Fibroblast of the conjunctiva (primary cell): Measurements from ENCODE around the gene DNM3.
A peak's percentile ranks its signal among the peaks of the same experiment; 100 is the strongest.

Experiments
- DNase-seq: peaks from one replicate; pipeline ENCODE4 v3.0.0-alpha.2; 2010; ENCODE audit warnings: low read depth

The DNM3 gene

DNA sequence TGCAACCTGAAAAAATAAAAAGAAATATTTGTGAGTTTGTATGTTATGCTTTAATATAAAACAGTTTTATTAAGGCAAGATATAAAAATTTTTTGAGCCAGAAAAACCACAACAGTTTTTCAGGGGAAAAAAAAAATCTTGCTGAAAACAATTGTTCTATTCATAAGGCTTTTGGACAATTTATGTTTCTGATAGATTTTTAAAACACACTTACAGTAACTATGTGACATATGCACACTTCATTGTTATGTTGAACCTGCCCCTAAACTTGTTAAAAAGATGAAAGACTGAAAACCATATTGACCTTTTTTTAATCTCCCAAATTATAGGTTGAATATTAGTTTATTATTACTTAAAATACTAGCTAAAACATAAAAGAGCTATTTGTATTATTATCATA is 299.3 kb downstream of the DNM3 start:
- DNase-seq = no peak

DNA sequence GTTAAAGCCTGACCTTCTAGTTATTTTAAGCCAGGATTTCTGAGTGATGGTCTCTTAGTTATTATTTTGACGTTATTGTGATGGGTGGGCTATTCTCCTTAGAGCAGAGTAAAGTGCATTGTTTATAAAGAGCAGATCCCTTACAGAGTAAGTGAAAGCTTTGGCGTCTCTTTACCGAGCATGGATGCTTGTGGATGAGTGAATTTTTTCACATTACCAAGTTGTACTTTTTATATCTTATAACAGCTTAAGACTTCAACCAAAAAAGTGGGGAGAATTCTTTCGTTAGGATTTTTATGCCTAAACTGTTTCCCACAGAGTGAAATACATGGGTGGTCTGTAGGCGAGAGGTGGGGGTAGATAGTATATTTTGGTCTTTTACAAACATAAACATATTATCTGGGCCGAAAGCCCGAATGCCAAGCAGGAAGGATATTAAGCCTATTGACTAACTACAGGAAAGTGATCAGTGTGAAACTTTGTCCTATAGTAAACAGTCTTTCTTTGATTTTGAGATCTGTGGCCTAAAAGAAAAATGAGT is 300.1 kb downstream of the DNM3 start:
- no peak for DNase-seq

- DNase-seq = no peak
Measured at GRCh38 chr1:172142324-172142723, 301.0 kb downstream of the DNM3 start.

DNA sequence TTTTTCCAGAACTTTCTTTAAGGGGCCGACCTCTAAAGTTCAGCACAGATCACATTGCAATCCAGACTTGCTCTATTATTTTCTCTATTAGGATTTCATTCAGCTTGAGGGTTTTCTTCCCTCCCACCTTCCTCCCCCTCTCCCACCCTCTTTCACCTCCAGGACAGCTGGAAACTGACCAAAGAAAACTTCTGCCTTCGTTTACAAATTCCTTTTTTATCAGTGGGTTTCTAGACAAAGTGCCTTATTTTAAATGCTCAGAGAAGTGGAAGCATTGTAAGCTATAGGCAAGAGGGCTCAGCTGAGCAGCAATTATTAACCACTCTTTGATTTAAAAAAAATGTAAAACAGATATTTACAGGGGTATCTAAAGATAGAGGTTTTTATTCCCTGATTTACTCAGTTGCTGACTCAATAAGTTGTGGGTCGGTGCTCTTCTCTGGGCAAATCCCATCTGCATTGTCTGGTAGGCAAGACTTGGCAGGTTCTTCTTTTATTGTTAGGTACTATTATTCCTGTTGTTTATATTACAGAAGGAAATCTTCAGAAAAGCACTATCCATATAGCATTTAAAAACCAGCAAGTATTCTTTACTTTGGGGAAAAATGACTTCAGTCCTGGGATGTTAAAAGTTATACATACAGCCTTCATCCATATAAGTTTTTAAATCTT is 302.2 kb downstream of the DNM3 start:
- peak; percentile 76 for DNase-seq

GRCh38 chr1:172144445-172145061 is 303.3 kb downstream of the DNM3 start:
- DNase-seq = peak; percentile 99

DNA sequence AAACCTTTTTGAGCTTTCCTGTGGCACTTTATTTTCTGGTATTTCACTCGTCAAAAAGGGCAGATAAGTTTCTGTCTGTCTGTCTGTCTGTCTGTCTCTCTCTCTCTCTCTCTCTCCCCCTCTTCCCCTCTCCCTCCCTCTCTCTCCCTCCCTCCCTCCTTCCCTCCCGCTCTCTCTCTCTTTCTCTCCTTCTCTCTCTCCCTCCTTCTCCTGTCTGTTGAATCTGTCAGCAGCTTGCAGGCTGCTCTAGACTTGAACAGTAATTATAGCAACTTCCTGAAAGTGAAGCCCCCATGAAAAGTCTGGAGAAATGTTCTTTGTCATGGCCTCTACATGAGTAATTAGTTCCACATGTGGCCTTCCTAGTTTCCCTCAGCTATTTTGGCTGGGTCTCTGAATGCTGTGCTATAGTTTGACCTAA is 303.9 kb downstream of the DNM3 start:
- DNase-seq = peak; percentile 74

DNA sequence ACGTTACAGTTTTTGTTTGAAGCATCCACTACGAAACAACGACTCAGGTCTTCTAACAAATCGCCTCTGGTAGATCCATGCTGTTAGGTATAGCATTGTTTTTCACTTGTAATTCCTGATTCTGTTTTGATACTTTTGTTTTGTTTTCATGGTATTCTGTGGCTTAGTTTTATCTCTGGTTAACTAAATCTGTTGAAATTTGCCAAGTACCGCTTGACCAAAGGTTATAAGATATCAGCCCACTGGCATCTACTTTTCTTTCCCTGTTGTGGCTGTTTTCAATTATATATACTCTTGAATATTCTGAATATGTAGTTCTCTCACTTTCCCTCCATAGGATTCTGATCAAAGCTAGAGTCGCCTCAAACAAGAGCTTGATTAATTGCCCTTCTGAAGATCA is 304.4 kb downstream of the DNM3 start:
- DNase-seq = no peak

DNA sequence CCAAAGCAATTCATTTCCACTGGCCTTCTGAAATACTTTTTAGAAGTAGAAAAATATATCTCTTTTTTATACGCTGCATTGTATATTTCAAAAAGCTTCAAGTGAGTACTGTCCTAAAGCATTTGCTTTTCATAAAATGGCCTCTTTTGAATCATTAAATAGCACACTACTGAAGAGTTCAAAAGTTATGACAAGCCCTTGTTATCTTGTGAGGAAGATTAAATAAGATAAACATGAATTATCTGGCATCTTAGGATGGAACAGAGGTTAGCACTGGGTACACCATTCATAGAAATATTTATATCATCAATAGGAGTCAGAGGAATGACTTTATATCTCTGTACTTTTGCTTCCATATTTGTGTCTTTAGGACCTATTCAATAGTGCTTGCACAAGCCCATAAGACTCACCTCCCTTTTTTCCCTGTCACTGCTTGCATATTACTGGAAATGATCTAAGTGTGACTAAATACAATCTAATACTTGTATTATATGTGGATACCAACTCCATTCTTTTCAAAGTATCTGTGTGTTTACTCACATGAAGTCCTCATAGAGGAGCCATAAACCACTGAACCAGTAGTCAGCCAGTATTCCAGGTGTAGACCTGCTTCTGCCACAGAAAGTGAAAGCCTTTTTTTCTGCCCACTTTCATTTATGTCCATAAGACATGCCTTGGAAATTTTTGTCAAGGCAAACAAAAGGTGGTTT is 305.0 kb downstream of the DNM3 start:
- no peak for DNase-seq

DNA sequence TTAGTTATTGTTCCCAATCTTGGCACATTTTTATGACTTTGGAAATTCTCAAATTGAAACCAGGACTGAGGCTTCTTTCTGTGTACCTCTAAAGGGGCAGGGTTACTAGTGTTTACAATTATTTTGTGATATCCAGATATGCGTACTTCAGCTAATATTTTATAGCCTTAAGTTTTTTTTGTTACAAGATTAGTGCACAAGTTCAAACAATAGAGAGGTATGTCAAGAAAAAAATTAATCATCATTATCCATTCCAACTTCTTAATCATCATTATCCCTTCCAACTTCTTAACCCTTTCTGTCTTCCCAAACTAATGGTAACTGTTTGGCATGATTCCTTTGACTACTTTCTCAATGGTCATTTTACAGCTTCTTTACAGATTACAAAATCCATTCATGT is 306.2 kb downstream of the DNM3 start:
- DNase-seq = no peak

DNA sequence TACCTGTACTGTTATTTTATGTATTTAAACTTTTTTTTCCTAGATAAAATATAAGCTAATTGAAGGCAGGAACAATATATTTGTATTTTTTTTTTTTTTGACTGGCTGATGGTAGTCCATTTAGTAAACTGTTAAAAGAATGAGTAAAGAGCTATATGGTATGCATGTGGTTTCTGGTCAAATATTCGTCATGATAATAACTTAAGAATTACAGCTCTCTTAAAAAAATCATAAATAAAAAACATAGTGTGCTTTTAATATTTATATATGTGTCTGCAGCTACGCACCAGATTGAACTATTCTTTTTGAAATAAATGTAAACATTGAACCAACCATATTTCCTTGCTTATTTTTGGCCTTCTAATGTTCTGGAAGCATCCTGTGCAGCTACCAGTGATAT is 306.9 kb downstream of the DNM3 start:
- no peak for DNase-seq

DNA sequence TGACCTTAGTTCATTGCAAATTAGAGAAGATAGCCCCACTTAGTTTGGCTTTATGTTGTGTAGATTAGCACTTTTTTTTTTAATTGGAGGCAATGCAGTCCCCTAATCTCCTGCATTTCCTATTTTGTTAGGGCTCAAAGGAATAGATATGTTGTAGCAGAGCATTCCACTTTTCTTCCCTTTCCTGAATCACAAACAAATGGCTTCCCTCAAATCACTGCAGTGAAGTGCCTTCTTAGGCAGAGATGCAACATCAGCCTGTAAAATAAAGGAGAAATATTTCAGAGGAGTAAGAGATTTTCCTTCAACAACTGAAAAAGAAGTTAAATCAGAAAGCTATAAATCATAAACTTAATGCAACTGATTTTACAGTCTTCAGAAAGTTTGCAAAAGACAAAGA is 307.4 kb downstream of the DNM3 start:
- DNase-seq = no peak

DNA sequence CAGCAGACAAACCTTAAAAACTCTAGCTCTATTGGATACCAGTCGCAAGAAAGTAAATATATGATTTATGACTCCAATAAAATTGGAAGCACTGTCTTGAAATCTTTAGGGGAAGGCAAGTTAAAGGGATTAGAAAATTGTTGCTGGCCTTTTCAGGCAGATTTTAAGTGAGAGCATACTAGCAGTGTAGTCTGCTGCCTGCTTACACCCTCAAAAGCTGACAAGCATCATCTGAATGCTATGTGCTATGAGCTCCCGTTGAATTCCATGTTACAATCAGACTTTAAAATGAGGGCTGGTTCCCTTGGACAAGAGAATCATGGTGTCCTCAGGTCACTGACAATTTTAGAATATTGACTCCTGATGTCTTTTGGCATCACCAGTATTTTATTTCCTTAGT is 308.0 kb downstream of the DNM3 start:
- DNase-seq = no peak

DNA sequence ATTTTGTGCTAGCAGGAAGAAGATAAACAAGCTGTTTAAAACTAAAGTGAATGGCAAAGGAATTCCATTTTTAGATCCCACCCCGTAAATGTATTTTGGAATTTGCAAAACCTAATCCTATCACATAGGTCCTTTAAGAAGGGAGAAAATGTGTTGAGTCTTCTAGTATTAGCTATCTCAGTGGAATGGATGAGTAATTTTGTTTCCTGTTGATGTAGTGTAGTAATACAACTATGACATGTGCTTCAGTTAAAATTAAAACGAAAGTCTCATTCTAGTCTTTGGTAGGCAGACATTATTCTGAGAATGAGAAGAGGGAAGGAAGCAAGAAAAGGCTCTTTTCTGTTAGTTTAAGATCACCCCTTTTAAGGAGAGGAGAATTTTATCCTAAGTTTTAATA is 313.3 kb downstream of the DNM3 start:
- DNase-seq = peak; percentile 57

DNA sequence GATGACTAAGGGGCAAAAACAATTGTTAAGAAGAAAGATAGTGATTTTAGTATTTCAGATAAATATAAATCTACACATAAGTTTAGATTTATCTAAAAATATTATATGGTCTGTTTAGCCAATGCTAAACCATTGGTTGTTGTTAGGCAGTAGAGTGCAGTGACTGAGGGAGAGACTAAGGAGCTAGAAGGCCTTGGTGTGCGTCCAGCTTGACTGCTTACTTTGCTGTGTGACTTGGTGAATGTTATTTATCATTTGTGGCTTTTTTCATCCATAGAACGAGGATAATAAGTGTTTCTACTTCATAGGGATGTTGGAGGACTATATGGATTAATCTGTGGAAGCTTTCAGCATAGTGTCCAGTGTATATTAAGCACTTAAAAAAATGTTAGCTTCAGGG is 314.5 kb downstream of the DNM3 start:
- DNase-seq = no peak

DNA sequence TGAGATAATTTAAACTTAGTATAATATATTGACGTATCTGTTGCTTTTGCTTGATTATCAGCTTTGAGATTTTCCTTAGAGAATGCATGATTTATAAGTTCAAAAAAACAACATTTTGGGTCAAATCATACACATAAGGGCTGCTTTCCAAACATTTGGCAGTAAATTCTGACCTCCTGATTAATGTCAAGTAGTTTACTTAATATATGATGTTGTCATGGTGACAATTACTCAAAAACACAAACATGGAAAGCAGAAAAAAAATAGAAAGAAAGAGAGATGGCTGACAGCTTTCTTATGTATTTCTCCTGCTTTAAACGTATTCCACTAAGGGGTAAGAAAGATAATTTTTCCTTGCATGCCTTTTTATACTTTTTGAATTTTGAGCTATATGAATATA is 320.9 kb downstream of the DNM3 start:
- no peak for DNase-seq

DNA sequence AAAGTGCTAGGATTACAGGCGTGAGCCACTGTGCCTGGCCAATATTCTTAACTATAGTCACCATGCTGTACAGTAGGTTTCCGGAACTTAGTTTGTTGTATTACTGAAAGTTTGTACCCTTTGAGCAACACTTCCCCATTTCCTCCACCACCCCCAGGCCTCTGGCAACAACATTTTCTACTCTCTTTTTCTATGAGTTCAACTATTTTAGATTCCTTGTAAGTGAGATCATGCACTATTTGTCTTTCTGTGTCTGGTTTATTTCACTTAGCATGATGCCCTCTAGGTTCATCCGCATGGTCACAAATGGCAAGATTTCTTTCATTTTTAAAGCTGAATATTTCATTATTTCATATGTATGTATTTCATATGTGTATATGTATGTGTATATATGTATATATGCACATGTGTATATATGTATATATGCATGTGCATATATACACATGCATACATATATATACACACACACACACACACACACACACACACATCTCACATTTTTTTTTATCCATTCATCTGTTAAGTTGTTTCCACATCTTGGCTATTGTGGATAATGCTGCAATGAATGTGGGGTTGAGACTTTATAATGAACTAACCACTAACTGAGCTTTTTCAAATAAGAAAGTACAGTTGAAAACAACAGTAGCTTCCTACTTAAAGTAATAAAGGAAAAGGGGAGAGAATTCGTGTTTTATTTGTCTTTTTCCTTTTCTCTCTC is 322.4 kb downstream of the DNM3 start:
- no peak for DNase-seq

GRCh38 chr1:172165403-172165802 is 324.1 kb downstream of the DNM3 start:
- no peak for DNase-seq

- peak; percentile 73 for DNase-seq
Measured at GRCh38 chr1:172167796-172168596, 326.7 kb downstream of the DNM3 start.

DNA sequence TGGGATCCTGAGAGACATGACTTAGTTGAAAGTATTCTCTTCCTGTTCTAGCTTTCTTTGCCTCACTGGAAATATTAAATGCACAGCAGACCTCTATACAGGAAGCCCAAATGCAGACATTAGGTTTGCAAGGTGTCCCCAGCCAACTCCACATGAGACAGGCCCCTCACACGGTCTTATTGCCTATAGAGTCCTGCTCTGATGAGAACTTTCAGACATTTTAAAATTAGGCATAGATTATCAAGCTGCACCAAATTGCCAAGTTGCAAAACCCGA is 327.2 kb downstream of the DNM3 start:
- DNase-seq = no peak

- DNase-seq = no peak
Measured at GRCh38 chr1:172169836-172170235, 328.5 kb downstream of the DNM3 start.

GRCh38 chr1:172172352-172172831 is 331.1 kb downstream of the DNM3 start:
- no peak for DNase-seq

- DNase-seq = no peak
Measured at GRCh38 chr1:172176206-172176605, 334.9 kb downstream of the DNM3 start.
